ENCODE measurements around the gene ITPR1.

Gene ITPR1

DNA sequence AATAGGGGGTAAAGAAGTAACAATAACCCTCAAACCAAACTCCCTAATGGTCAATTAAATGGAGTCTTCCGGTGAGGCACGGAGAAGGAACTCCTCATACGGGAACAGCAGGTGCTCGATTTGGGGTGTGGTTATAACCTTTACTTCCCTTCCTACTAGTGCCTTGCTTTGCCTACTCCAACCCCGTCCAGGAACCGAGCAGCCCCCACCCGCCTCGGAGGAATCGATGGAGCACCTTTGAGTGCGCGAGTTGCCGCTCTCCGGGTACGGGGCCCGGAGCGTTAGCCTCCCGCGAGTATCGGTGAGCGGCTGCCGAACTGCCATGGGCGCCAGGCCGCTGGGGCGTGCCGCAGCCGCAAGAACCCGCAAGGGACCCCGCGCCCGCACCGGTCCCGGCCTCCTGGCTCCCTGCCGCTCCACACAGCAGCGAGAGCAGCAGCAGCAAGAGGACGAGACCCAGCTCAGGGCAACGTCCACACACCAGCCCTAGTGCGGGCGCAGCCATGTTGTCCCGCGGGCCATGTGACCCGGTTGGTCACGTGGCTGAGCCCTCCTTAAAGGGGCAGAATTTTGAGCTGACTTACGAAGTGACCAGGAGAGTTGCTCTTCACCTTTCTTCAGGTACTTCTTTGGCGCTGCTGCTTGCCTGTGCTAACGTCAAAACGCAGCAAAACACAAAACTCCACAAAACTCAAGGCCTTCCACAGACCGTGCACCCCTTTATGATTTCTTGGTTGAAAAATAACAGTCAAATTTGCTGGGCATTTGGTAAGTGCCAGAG is 26.2 kb upstream of the ITPR1 start, which contains the start of gene SUMF1 (continued):
- TF ChIP-seq ZFP69B (tag by site-specific recombination; IDR thresholded peaks at IDR 0.05), result peak; percentile 93
- TF ChIP-seq ZNF664 (tag by site-specific recombination; IDR thresholded peaks at IDR 0.05), result peak; percentile 58
- peak; percentile 47; the same call in 1 of the 2 replicates for TF ChIP-seq WT1 (tag by site-specific recombination; IDR thresholded peaks at IDR 0.05)
- TF ChIP-seq ZNF335 (tag by site-specific recombination; conservative IDR thresholded peaks at IDR 0.05), result peak; percentile 66
- no peak for TF ChIP-seq ZNF362 (tag by site-specific recombination; IDR thresholded peaks at IDR 0.05)
- TF ChIP-seq HOXD13 (CRISPR knock-in tag; IDR thresholded peaks at IDR 0.05; ENCODE audit: borderline replicate concordance), result no peak
- TF ChIP-seq ZSCAN4 (tag by site-specific recombination; IDR thresholded peaks at IDR 0.05), result 0 out of 2 replicates have a peak, but pooled peaks have one; percentile 60
- TF ChIP-seq HIC1 (tag by site-specific recombination; IDR thresholded peaks at IDR 0.05), result no peak
- TF ChIP-seq SP2 (tag by site-specific recombination; IDR thresholded peaks at IDR 0.05), result peak; percentile 45
- TF ChIP-seq ZNF426 (tag by site-specific recombination; IDR thresholded peaks at IDR 0.05), result no peak
- TF ChIP-seq, protein P1, sequence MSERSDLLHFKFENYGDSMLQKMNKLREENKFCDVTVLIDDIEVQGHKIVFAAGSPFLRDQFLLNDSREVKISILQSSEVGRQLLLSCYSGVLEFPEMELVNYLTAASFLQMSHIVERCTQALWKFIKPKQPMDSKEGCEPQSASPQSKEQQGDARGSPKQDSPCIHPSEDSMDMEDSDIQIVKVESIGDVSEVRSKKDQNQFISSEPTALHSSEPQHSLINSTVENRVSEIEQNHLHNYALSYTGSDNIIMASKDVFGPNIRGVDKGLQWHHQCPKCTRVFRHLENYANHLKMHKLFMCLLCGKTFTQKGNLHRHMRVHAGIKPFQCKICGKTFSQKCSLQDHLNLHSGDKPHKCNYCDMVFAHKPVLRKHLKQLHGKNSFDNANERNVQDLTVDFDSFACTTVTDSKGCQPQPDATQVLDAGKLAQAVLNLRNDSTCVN (tag by site-specific recombination; optimal IDR thresholded peaks at IDR 0.05), result peak; percentile 46
- 0 out of 2 replicates have a peak, but pooled peaks have one; percentile 79 for TF ChIP-seq ZSCAN5A (tag by site-specific recombination; IDR thresholded peaks at IDR 0.05)
- TF ChIP-seq ZNF354C (tag by site-specific recombination; IDR thresholded peaks at IDR 0.05; ENCODE audit: borderline replicate concordance, low read depth), result no peak
- peak; percentile 87 for TF ChIP-seq ZNF394 (tag by site-specific recombination; IDR thresholded peaks at IDR 0.05; ENCODE audit: borderline replicate concordance)
- TF ChIP-seq ZNF10 (tag by site-specific recombination; IDR thresholded peaks at IDR 0.05), result no peak
- TF ChIP-seq ZNF521 (tag by site-specific recombination; IDR thresholded peaks at IDR 0.05), result no peak
- TF ChIP-seq ZNF792 (tag by site-specific recombination; IDR thresholded peaks at IDR 0.05), result 0 out of 2 replicates have a peak, but pooled peaks have one; percentile 47
- peak; percentile 68; the same call in 1 of the 2 replicates for TF ChIP-seq OVOL3 (tag by site-specific recombination; IDR thresholded peaks at IDR 0.05)
- peak; percentile 50 for TF ChIP-seq ZEB2 (tag by site-specific recombination; IDR thresholded peaks at IDR 0.05)
- TF ChIP-seq FEZF1 (tag by site-specific recombination; IDR thresholded peaks at IDR 0.05), result 0 out of 2 replicates have a peak, but pooled peaks have one; percentile 9
- TF ChIP-seq, protein P2, sequence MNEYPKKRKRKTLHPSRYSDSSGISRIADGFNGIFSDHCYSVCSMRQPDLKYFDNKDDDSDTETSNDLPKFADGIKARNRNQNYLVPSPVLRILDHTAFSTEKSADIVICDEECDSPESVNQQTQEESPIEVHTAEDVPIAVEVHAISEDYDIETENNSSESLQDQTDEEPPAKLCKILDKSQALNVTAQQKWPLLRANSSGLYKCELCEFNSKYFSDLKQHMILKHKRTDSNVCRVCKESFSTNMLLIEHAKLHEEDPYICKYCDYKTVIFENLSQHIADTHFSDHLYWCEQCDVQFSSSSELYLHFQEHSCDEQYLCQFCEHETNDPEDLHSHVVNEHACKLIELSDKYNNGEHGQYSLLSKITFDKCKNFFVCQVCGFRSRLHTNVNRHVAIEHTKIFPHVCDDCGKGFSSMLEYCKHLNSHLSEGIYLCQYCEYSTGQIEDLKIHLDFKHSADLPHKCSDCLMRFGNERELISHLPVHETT (tag by site-specific recombination; IDR thresholded peaks at IDR 0.05), result peak; percentile 75
- TF ChIP-seq PATZ1 (tag by site-specific recombination; IDR thresholded peaks at IDR 0.05), result peak; percentile 53; the same call in 1 of the 2 replicates

All from HEK293 (cell line).